Caco-2 (cell line): Measurements from ENCODE around the gene MEX3D. TPM values are rescaled to one million over a fixed set of nuclear protein-coding genes. Genes with fewer than 3 reads are reported as not detected.

Experiments
- BruUV-seq: library from RNA; stranded (reverse); fragments of 400-500 nt; replicated peaks from 2 replicates; lab custom pipeline; 2021; lab: Mats Ljungman, UMichigan
- CTCF ChIA-PET: fragments of 300-600 bp; sonication (Branson Sonifier 250); formaldehyde crosslinking; loops from one replicate; lab custom pipeline; 2022; ENCODE audit warnings: antibody characterized with exemption; lab: Charles Lee
- POLR2A ChIA-PET: fragments of 300-600 bp; sonication (Branson Sonifier 250); formaldehyde crosslinking; loops from one replicate; lab custom pipeline; 2022; ENCODE audit warnings: antibody characterized with exemption; lab: Charles Lee
- DNase-seq, 2 experiments: peaks; one replicate each; pipeline versions ENCODE4 v3.0.0 to v3.0.0-alpha.2; 2020 to 2022
- H3K27me3 ChIP-seq: replicated peaks from 2 replicates; pipeline ENCODE4 v1.6.0; 2011; ENCODE audit warnings: low read length; ENCODE audit not compliant: control insufficient read depth, insufficient read depth
- H3K36me3 ChIP-seq: 2 replicates; pipeline ENCODE4 v1.5.1; 2011; ENCODE audit warnings: low read length; ENCODE audit not compliant: control insufficient read depth, insufficient read depth
- H3K4me1 ChIP-seq: fragments of 250-450 bp; sonication (Bioruptor Pico); 2 replicates; pipeline ENCODE4 v1.5.1; 2020; ENCODE audit warnings: mild to moderate bottlenecking
- H3K4me3 ChIP-seq: 2 replicates; pipeline ENCODE4 v1.5.1; 2011; ENCODE audit warnings: low read depth, mild to moderate bottlenecking, control low read depth, low read length
- H3K9me3 ChIP-seq: fragments of 250-450 bp; sonication (Bioruptor Pico); 2 replicates; pipeline ENCODE4 v1.5.1; 2020; ENCODE audit warnings: mild to moderate bottlenecking, moderate library complexity
- H3K27ac Mint-ChIP-seq: one replicate; pipeline ENCODE4 v1.8.0; 2022; ENCODE audit warnings: mixed read lengths; ENCODE audit not compliant: unreplicated experiment
- H3K27me3 Mint-ChIP-seq: one replicate; pipeline ENCODE4 v1.8.0; 2022; ENCODE audit warnings: mixed read lengths; ENCODE audit not compliant: insufficient read depth, unreplicated experiment
- H3K36me3 Mint-ChIP-seq: one replicate; pipeline ENCODE4 v1.8.0; 2022; ENCODE audit warnings: mild to moderate bottlenecking, mixed read lengths; ENCODE audit not compliant: insufficient read depth, unreplicated experiment
- H3K4me1 Mint-ChIP-seq: one replicate; pipeline ENCODE4 v1.8.0; 2022; ENCODE audit warnings: low read depth, mixed read lengths; ENCODE audit not compliant: unreplicated experiment
- H3K4me3 Mint-ChIP-seq: one replicate; pipeline ENCODE4 v1.8.0; 2022; ENCODE audit warnings: mild to moderate bottlenecking, moderate library complexity, mixed read lengths; ENCODE audit not compliant: unreplicated experiment
- H3K9me3 Mint-ChIP-seq: one replicate; pipeline ENCODE4 v1.8.0; 2022; ENCODE audit warnings: mixed read lengths; ENCODE audit not compliant: unreplicated experiment
- CTCF ChIP-seq, 2 experiments: fragments of 200-600 bp in 1 of 2; IDR thresholded peaks; 1 replicate in 1 of 2; 2 replicates in 1 of 2; pipeline versions ENCODE4 v1.5.1 to v1.8.0; 2011 to 2022; ENCODE audit warnings: antibody characterized with exemption in 1 of 2, control low read depth in 1 of 2, inconsistent platforms in 1 of 2, low read depth in 1 of 2, low read length in 1 of 2, mild to moderate bottlenecking in 1 of 2, moderate library complexity in 1 of 2; ENCODE audit not compliant: insufficient read depth in 1 of 2, severe bottlenecking in 1 of 2, unreplicated experiment in 1 of 2
- intact Hi-C: fragments of 100-400 bp; cut with micrococcal nuclease; formaldehyde crosslinking; loops from one replicate; pipeline ENCODE4 v1.10.0; 2022; ENCODE audit not compliant: unreplicated experiment
- total RNA-seq: library from RNA; stranded (reverse); gene quantifications from 2 replicates; pipeline ENCODE4 v1.2.3, GENCODE V29; 2022

MEX3D gene
- total RNA-seq, 1 experiment from 2014 or later, result 52.1 TPM

- H3K36me3 ChIP-seq, result peaks cover 1% of the 10 kb centered on the region; the same call in 1 of the 2 replicates
- CTCF ChIA-PET, result no interaction called here
- Mint-ChIP-seq H3K9me3 (no peaks in the 10 kb centered on the region), H3K27me3 (no peaks in the 10 kb centered on the region), H3K4me3 (peak overlapping the region; percentile 94), H3K4me1 (peaks cover 12% of the 10 kb centered on the region), H3K27ac (peak overlapping the region; percentile 96), H3K36me3 (peaks cover 37% of the 10 kb centered on the region)
- DNase-seq, result peak; percentile 93 to 95
- intact Hi-C loops, result loop anchor here (2.0 kb wide), 1 partner anchor 37 kb away; no protein-coding TSS in a partner anchor
- BruUV-seq, result no TSS peak
- H3K4me3 ChIP-seq, result peak overlapping the region; percentile 39
- TF ChIP-seq CTCF (IDR thresholded peaks at IDR 0.05; ENCODE audit: insufficient read depth in 1 of 2, low read depth in 1 of 2, low read length in 1 of 2, severe bottlenecking in 1 of 2, unreplicated experiment in 1 of 2), result no peak
- H3K27me3 ChIP-seq, result no peaks in the 10 kb centered on the region
- peaks cover 34% of the 10 kb centered on the region for H3K4me1 ChIP-seq
- no peaks in the 10 kb centered on the region for H3K9me3 ChIP-seq
- POLR2A ChIA-PET, result no interaction called here
Observed at GRCh38 chr19:1507763-1508506, 60.2 kb downstream of the MEX3D start.

GRCh38 chr19:1507192-1507660 lies 60.9 kb downstream of the MEX3D start:
- peak overlapping the region; percentile 96 for H3K27ac Mint-ChIP-seq
- H3K4me3 ChIP-seq, result no peak overlapping the region
- BruUV-seq, result no TSS peak
- CTCF ChIA-PET, result no interaction called here
- no peaks in the 10 kb centered on the region for H3K27me3 Mint-ChIP-seq
- peaks cover 37% of the 10 kb centered on the region for H3K36me3 Mint-ChIP-seq
- H3K4me3 Mint-ChIP-seq, result peak overlapping the region; percentile 94
- H3K4me1 Mint-ChIP-seq, result peaks cover 12% of the 10 kb centered on the region
- no peak for TF ChIP-seq CTCF (IDR thresholded peaks at IDR 0.05; ENCODE audit: insufficient read depth in 1 of 2, low read depth in 1 of 2, low read length in 1 of 2, severe bottlenecking in 1 of 2, unreplicated experiment in 1 of 2)
- no peaks in the 10 kb centered on the region for H3K9me3 Mint-ChIP-seq
- POLR2A ChIA-PET, result no interaction called here
- H3K9me3 ChIP-seq, result no peaks in the 10 kb centered on the region
- H3K27me3 ChIP-seq, result no peaks in the 10 kb centered on the region
- intact Hi-C loops, result no loop called here
- DNase-seq, result no peak
- H3K4me1 ChIP-seq, result peaks cover 32% of the 10 kb centered on the region
- peaks cover 1% of the 10 kb centered on the region; the same call in 1 of the 2 replicates for H3K36me3 ChIP-seq

GRCh38 chr19:1505991-1506881 lies 61.9 kb downstream of the MEX3D start:
- Histone ChIP-seq H3K9me3 (no peaks in the 10 kb centered on the region), H3K36me3 (peaks cover 1% of the 10 kb centered on the region; the same call in 1 of the 2 replicates), H3K4me3 (no peak overlapping the region), H3K27me3 (no peaks in the 10 kb centered on the region), H3K4me1 (peaks cover 26% of the 10 kb centered on the region)
- no TSS peak for BruUV-seq
- H3K27ac Mint-ChIP-seq, result peak overlapping the region; percentile 69
- peaks cover 12% of the 10 kb centered on the region for H3K4me1 Mint-ChIP-seq
- POLR2A ChIA-PET, result no interaction called here
- no peaks in the 10 kb centered on the region for H3K27me3 Mint-ChIP-seq
- CTCF ChIA-PET, result no interaction called here
- peaks cover 46% of the 10 kb centered on the region for H3K36me3 Mint-ChIP-seq
- H3K4me3 Mint-ChIP-seq, result peak overlapping the region; percentile 17
- no peak for DNase-seq
- TF ChIP-seq CTCF (IDR thresholded peaks at IDR 0.05; ENCODE audit: insufficient read depth in 1 of 2, low read depth in 1 of 2, low read length in 1 of 2, severe bottlenecking in 1 of 2, unreplicated experiment in 1 of 2), result no peak
- intact Hi-C loops, result no loop called here
- no peaks in the 10 kb centered on the region for H3K9me3 Mint-ChIP-seq
